PC-9 (cell line): Measurements from ENCODE around the gene CACNB4. TPM values are rescaled to one million over a fixed set of nuclear protein-coding genes. Genes with fewer than 3 reads are reported as not detected.
"Not testable (repeated sequence)": the region's sequence is repeated elsewhere in the genome, so short reads cannot be mapped to it uniquely, and the experiment has no call there.

Source experiments
- BruUV-seq: library from RNA; stranded (reverse); fragments of 400-500 nt; replicated peaks from 2 replicates; lab custom pipeline; 2021; lab: Mats Ljungman, UMichigan
- CTCF ChIA-PET: fragments of 300-600 bp; sonication (Branson Sonifier 250); formaldehyde crosslinking; loops from one replicate; lab custom pipeline; 2022; ENCODE audit warnings: antibody characterized with exemption; lab: Charles Lee
- POLR2A ChIA-PET: fragments of 300-600 bp; sonication (Branson Sonifier 250); formaldehyde crosslinking; loops from one replicate; lab custom pipeline; 2022; ENCODE audit warnings: antibody characterized with exemption; ENCODE audit not compliant: unreplicated experiment; lab: Charles Lee
- DNase-seq, 2 experiments: peaks; one replicate each; pipeline versions ENCODE4 v3.0.0 to v3.0.0-alpha.2; 2015 to 2022; ENCODE audit warnings: mixed read lengths in 1 of 2
- H2AFZ ChIP-seq: fragments of 200-600 bp; sonication (generic); 2 replicates; pipeline ENCODE4 v1.8.1; 2017; ENCODE audit warnings: antibody characterized with exemption
- H3F3A ChIP-seq: fragments of 200-600 bp; sonication (generic); 2 replicates; pipeline ENCODE4 v1.8.1; 2017; ENCODE audit warnings: antibody characterized with exemption, mild to moderate bottlenecking, low read depth; ENCODE audit not compliant: insufficient read depth
- H3K27ac ChIP-seq: fragments of 200-600 bp; sonication (generic); 2 replicates; pipeline ENCODE4 v1.6.1; 2016; ENCODE audit warnings: mixed run types
- H3K27me3 ChIP-seq: fragments of 200-600 bp; sonication (generic); 2 replicates; pipeline ENCODE4 v1.6.1; 2016; ENCODE audit warnings: low read depth, mixed run types; ENCODE audit not compliant: insufficient read depth
- H3K36me3 ChIP-seq: fragments of 200-600 bp; sonication (generic); 2 replicates; pipeline ENCODE4 v1.6.1; 2016; ENCODE audit warnings: low read depth, mixed run types
- H3K4me1 ChIP-seq: fragments of 200-600 bp; sonication (generic); replicated peaks from 2 replicates; pipeline ENCODE4 v1.6.1; 2016; ENCODE audit warnings: mixed run types; ENCODE audit not compliant: insufficient read depth
- H3K4me2 ChIP-seq: fragments of 200-600 bp; sonication (generic); 2 replicates; pipeline ENCODE4 v1.6.1; 2017; ENCODE audit warnings: mixed run types
- H3K4me3 ChIP-seq: fragments of 200-600 bp; sonication (generic); 2 replicates; pipeline ENCODE4 v1.6.1; 2016; ENCODE audit warnings: mixed run types
- H3K79me2 ChIP-seq: fragments of 200-600 bp; sonication (generic); 2 replicates; pipeline ENCODE4 v1.6.1; 2017; ENCODE audit warnings: low read depth, mixed run types
- H3K9me2 ChIP-seq: fragments of 200-600 bp; sonication (generic); 2 replicates; pipeline ENCODE4 v1.8.1; 2017; ENCODE audit warnings: mild to moderate bottlenecking; ENCODE audit not compliant: insufficient read depth
- H3K9me3 ChIP-seq: fragments of 200-600 bp; sonication (generic); 2 replicates; pipeline ENCODE4 v1.8.1; 2016; ENCODE audit warnings: low read depth; ENCODE audit not compliant: insufficient read depth
- H4K20me1 ChIP-seq: fragments of 200-600 bp; sonication (generic); 2 replicates; pipeline ENCODE4 v1.8.1; 2017; ENCODE audit not compliant: insufficient read depth
- CTCF ChIP-seq: fragments of 200-600 bp; sonication (generic); conservative IDR thresholded peaks from 2 replicates; pipeline ENCODE4 v1.6.1; 2017; ENCODE audit warnings: mixed run types, antibody characterized with exemption, mild to moderate bottlenecking, moderate library complexity
- EZH2 ChIP-seq: fragments of 200-600 bp; sonication (generic); IDR thresholded peaks from 2 replicates; pipeline ENCODE4 v1.8.0; 2017; ENCODE audit warnings: antibody characterized with exemption, low read depth
- intact Hi-C: fragments of 100-400 bp; cut with micrococcal nuclease; formaldehyde crosslinking; loops from one replicate; pipeline ENCODE4 v1.10.0; 2022; ENCODE audit not compliant: unreplicated experiment
- total RNA-seq: library from RNA; stranded (reverse); gene quantifications from 2 replicates; pipeline ENCODE4 v1.2.3, GENCODE V29; 2021

The CACNB4 gene
- total RNA-seq, 1 experiment from 2014 or later: 0.98 TPM

DNA sequence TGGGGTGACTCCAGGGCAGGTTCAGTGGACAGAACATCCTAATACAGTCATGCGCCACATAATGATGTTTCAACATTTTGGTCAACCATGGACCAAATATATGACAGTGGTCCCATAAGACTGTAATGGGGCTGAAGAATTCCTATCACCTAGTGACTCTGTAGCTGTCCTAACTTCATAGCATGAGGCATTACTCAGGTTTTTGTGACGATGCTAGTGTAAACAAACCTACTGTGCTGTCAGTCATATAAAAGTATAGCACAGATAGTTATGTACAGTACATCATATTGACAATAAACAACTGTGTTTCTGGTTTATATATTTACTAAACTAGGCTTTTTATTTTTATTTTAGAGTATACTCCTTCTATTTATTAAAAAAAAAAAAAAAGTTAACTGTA lies 87.1 kb downstream of the CACNB4 start:
- CTCF ChIA-PET: interaction anchor here (0.6 kb wide), 1 partner anchor 9 kb away, joined by 7 read pairs; no protein-coding TSS in a partner anchor
- Histone ChIP-seq H3K9me2 (no peaks in the 10 kb centered on the region), H3K36me3 (no peaks in the 10 kb centered on the region), H3K9me3 (no peaks in the 10 kb centered on the region), H3F3A (no peaks in the 10 kb centered on the region), H3K27me3 (peaks cover 21% of the 10 kb centered on the region), H3K4me2 (no peak overlapping the region), H3K27ac (no peak overlapping the region), H3K4me1 (no peaks in the 10 kb centered on the region), H2AFZ (no peak overlapping the region), H3K79me2 (no peaks in the 10 kb centered on the region), H4K20me1 (no peaks in the 10 kb centered on the region), H3K4me3 (no peak overlapping the region)
- intact Hi-C loops: no loop called here
- BruUV-seq: no TSS peak
- TF ChIP-seq EZH2 (no peak), CTCF (no peak)
- POLR2A ChIA-PET: no interaction called here
- no peak for DNase-seq

- Histone ChIP-seq H3K79me2 (no peaks in the 10 kb centered on the region), H3K9me2 (no peaks in the 10 kb centered on the region), H3K9me3 (no peaks in the 10 kb centered on the region), H3F3A (no peaks in the 10 kb centered on the region), H3K4me3 (no peak overlapping the region), H3K4me2 (no peak overlapping the region), H4K20me1 (no peaks in the 10 kb centered on the region), H3K27me3 (0 out of 2 replicates have a peak, but pooled peaks cover 9% of the 10 kb centered on the region), H3K27ac (no peak overlapping the region), H3K36me3 (no peaks in the 10 kb centered on the region), H3K4me1 (no peaks in the 10 kb centered on the region), H2AFZ (no peak overlapping the region)
- TF ChIP-seq CTCF (no peak), EZH2 (no peak)
- POLR2A ChIA-PET: no interaction called here
- DNase-seq: no peak
- CTCF ChIA-PET: no interaction called here
- BruUV-seq: no TSS peak
- intact Hi-C loops: no loop called here
Observed at GRCh38 chr2:152005607-152006006, 93.2 kb downstream of the CACNB4 start.

- H3K4me1 ChIP-seq, H3K27ac ChIP-seq, H3F3A ChIP-seq, DNase-seq, H3K9me3 ChIP-seq, BruUV-seq, H4K20me1 ChIP-seq, H3K79me2 ChIP-seq, H3K4me3 ChIP-seq, H3K27me3 ChIP-seq, H2AFZ ChIP-seq, H3K9me2 ChIP-seq, H3K4me2 ChIP-seq, intact Hi-C loops, H3K36me3 ChIP-seq, POLR2A ChIA-PET: not testable (repeated sequence)
- CTCF ChIA-PET: interaction anchor here (0.7 kb wide), 1 partner anchor 9 kb away, joined by 7 read pairs; no protein-coding TSS in a partner anchor
Observed at GRCh38 chr2:152003283-152003682, 95.6 kb downstream of the CACNB4 start.

DNA sequence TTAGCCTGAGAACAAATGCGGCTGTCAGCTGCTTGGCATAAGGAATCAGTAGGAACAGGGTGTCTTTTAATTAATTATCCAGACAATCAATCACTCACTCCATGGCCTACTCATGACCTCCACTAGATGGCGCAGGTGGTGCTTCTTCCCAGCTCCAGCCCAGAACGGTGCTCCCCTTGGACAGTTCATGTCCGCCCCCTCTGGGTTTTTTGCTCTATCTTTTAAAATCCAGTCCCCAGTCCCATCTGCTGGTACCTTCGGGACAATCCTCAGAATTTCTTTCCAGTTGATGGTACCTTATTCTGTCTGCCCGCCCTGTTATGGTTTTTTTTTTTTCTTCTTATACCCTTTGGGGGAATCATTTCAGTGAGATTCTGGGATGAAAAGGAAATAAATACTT lies 99.8 kb downstream of the CACNB4 start:
- DNase-seq: peak; percentile 39 to 43
- no TSS peak for BruUV-seq
- ChIA-PET CTCF (interaction anchor here (0.6 kb wide), 1 partner anchor 667 kb away, joined by 4 read pairs; no protein-coding TSS in a partner anchor), POLR2A (interaction anchor here (0.7 kb wide), 1 partner anchor 481 kb away, joined by 3 read pairs; no protein-coding TSS in a partner anchor)
- TF ChIP-seq EZH2 (no peak), CTCF (peak; percentile 81)
- intact Hi-C loops: loop anchor here (2.0 kb wide), 1 partner anchor 26 kb away; no protein-coding TSS in a partner anchor
- no peak overlapping the region for H3K4me3 ChIP-seq
- no peaks in the 10 kb centered on the region for H3K9me2 ChIP-seq
- H2AFZ ChIP-seq: no peak overlapping the region
- no peaks in the 10 kb centered on the region for H3K36me3 ChIP-seq
- H3K4me2 ChIP-seq: no peak overlapping the region
- no peaks in the 10 kb centered on the region for H3F3A ChIP-seq
- H3K27ac ChIP-seq: no peak overlapping the region
- no peaks in the 10 kb centered on the region for H3K27me3 ChIP-seq
- no peaks in the 10 kb centered on the region for H4K20me1 ChIP-seq
- no peaks in the 10 kb centered on the region for H3K4me1 ChIP-seq
- no peaks in the 10 kb centered on the region for H3K79me2 ChIP-seq
- H3K9me3 ChIP-seq: no peaks in the 10 kb centered on the region
